ENCODE data around the gene CADPS.

The CADPS gene

DNA sequence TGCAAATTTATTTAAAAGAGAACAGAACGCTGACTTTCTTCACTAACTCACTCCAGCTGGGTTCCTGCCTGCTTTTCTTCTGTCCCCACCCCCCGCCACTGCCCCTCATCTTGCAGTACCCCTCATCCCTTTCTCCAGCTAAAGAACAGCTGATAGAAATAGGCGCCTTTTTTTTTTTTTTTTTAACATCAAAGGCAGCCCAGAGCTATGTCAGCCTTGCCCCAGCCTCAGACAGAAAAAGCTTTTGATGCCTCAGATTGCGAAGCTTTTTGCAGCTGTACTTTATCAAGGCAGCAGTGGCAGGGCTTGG, 1.8 kb downstream of the CADPS start:
- no peak for DNase-seq

DNA sequence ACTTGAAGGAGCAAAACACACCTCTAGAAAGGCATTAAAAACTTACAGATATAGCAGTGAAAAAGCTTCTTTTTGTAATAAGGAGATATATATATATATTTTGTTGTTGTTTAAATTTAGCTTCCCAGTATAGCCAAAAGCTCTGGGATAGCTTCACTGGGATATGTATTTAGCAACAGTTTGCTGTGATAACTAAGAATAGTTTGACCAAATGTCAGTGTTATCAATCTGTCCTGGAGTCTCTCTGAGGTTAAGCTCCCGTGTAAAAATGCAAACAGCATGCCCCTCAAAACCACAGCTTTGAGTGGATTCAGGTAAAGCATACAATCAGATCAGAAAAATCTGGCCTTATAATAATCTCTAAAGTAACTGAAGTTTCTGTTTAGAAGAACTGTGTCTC, 2.9 kb downstream of the CADPS start:
- DNase-seq: no peak

DNA sequence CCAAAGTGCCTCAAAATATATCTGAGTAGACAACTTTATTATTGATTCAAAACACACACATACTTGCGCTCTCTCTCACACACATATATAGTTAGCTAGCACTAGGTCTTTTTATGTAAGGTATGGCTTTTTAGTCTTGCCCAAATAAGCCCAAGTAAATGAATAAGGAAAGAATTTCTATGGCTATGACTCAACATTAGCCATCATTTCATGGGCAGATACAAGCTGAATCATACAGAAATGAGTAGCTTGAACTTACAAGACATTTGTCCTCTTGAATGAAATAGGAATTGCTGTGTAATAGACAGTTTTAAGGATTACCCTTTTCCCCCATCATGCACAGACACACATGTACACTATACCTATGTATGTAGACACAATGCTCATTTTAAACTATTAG, 4.9 kb downstream of the CADPS start:
- no peak for DNase-seq

DNA sequence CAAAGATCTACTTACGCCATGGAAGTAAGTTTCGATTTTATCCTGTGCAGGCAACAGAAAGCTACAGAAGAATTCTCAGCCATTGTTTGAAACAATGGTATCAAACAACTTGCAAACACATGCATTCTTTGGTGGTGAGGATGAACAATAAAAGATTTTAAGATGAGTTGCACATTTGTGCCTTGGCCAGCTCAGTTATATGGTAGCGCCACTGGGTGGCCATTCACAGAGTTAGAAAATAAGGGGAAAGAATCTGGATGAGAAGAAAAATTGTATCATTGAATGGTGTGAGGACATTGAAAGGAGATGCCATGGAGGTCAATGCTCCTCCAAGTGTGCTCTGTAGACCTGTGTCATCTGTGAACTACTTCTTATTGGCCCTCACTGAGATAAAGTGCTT, 11.6 kb downstream of the CADPS start:
- DNase-seq: no peak

DNA sequence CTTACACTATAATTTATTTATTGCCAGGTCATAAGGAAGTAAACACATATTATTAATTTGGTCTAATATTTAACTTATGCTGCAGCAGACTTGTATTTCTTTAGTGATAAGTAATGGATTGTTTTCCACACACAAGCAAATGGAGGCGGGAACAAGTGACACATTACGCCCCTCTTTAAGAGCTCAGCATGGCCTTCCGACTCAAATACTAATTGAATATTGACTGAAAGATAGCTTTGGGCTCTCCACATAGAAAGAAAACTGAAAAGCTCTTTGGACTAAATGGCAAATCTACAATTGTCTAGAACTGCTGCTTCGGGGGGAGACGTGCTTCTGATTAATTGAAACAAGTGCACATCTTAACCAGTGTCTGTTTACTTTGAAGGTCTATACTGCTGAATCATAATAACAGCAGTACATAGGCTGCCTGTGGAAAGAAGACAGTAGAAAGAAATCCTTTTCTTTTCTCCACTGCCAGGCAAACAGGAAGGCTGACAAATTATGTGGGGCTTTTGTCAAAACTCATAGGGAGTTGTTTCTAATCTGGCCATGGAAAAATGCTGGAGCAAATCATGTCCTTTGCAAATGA, 15.9 kb downstream of the CADPS start:
- DNase-seq: no peak

DNA sequence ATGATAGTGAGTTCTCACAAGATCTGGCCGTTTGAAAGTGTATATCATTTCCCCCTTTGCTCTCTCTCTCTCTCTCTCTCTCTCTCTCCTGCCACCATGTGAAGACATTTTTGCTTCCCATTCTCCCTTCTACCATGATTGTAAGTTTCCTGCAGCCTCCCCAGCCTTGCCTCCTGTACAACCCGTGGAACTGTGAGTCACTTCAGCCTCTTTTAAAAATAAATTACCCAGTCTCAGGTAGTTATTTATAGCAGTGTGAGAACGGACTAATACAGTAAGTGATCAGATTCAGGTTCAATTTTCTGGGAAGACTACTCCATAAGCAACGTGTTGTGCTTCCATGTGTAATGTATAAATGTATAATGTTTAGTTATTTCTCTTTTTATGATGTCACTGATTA, 29.2 kb downstream of the CADPS start:
- DNase-seq: no peak

DNA sequence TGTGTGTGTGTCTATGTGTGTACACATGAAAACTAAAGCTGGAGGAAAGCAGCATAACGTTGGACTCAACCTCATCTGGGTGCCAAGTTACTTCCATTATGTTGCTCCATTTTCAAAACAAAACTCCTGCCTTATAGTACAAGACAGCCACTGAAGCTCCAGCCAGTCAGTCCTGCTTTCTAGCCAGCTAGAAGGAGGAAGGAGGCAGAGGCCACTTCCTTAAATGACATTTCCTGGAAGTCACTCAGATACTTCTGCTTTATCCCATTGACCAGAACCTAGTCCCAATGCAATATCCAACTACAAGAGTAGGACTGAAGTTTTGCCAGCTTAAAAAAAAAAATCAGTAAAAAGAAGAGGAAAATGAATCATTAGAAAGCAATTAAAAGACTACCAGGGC, 31.7 kb downstream of the CADPS start:
- no peak for DNase-seq

DNA sequence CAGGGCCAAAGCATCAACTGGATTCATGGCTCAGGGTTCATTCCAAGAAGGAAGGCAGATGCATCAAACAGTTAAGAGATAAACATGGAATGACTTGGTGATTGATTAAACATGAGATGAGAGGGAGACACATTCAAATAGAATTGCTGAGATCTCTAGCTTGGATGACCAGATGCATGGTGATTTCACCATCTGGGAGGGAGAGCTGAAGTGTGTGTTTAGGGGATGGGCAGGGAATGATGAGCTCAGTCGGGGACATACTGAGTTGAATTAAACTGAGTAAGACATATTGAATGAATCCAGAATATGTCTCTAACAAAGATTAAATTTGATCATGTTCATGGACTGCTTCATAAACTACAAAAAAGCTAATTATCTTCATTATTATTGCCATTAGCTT, 35.5 kb downstream of the CADPS start:
- DNase-seq: no peak

DNA sequence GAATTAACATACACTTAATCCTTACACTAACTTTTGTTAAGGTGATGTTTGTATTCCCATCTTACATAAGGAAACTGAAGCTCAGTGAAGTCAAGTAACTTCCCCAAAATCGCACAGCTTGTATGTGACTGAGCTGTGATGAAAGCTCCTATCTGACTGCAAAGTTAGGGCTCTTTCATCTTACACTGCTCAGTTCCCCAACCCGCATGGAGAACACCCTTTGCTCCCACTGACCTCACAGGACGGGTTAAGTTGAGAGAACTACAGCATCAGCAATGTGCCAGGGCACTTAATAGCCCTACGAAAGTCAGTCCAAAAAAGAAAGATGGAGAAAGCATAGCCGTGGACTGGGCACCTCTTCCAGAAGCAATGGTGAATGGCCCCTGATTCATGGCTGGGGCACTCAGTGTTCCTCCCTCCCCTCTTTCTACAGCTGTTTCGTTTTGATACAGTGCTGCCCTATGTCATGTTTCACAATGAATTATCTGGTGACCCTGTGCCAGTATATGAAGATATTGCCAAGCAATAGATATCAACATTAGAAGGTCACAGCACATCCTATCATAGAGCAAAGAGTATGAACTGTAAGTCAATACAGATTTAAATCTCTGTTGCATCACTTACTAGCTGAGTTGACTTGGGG, 38.0 kb downstream of the CADPS start:
- no peak for DNase-seq

DNA sequence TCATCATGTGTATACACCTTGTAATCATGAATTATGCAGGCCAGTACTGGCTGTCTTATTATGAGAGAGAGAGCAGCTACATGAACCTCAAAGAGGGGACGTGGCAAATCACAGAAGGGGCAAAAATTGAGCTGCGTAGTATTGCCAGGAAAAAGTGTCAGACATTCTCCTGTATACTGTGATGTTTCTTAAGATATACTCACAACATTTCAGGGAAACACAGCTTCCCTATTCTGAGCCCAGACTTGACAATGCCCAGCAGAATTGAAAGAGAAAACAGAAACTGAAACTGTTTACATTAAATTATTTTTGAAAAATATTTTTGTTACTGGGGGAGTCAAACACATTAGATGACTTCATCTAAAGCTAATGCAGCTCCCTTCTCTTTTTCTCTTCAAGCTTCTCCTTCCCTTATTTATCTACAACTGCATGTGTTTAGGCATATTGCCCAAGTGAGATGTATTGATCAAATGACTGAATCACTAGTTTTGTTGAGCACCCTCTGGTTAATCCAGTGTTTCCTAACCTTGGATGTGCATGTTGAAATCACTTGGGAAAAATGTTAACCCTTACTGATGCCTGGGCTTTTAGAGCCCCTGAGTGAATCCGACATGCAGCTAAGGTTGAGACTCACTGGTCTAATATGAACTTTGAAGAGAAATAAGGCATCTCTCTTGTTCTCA, 39.5 kb downstream of the CADPS start:
- DNase-seq: no peak

DNA sequence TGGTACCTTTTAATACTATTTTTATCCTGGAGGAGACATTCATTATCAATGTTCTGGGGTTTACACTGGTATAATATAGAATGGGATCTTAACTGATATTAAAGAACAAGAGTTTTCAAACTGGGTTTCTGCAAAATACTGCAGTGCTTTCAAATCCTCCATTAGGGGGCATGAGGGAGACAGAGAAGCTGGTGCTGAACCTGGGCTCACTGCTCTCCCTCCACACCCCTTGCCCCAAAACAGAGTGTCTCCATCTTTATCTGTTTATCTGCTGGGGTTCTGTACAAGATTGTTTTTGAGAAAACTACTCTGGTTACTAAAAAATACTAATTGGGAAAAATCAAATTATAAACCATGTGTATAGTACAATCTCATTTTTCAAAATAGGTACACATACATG, 41.7 kb downstream of the CADPS start:
- no peak for DNase-seq

DNA sequence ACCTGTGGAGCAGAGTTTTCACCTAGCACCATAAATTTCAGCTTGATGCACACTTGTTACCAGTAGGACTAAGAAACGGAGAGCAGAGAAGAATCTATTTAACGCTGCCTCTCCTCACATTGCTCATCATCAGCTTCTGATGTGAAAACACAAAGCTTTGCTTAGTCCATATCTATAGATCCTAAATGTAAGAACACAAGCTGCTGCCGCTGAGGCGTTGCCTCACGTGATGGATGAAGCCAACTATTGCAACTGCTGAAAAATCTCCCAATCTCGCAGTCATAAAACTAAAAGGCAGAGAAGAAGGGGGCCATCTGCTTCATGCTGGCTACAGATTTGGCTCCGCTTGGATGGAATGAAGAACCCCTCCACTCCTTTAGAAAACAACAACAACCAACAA, 42.7 kb downstream of the CADPS start:
- DNase-seq: no peak

DNA sequence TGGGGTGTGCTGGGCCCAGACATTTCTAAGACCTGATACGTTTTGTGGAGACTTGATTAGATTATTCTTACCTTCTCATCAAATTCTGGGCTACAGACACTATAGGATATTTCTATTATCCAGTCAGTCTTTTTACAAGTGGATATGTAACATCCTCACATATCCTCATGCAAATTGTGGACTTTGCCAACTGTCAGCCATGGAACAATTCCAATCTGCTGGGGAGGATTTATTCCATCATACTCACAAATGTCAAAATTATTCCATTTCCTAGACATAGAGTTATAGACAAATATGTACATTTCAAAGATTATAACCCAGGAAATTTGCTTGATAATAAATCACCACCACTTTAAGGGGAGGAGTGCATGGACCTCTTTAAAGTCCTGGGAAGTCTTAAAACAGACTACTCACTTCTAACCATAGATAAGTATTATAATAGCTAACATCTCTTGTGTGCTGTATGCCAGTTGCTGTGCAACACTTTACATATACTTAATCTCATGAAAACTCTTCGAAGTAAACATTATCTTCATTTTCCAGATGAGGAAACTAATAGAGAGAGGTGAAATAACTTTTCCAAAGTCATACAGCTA, 44.4 kb downstream of the CADPS start:
- no peak for DNase-seq

DNA sequence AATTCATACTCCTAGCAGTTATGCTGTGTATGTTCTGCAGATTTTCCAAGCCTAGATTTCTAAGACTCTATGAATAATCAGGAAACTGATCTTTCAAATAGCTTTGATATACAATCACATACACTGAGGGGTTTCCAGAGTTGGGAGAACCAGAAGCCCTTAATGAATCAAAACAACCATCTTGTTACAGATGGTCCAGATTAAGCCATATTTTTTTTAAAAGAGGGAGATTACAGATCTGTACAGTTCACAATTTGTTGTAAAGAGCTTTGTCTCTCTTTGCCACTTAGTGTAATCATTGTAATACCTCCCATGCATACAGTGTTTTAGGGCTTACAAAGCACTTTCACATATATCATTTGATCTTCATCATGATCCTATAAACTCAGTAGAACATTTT, 47.7 kb downstream of the CADPS start:
- DNase-seq: no peak

DNA sequence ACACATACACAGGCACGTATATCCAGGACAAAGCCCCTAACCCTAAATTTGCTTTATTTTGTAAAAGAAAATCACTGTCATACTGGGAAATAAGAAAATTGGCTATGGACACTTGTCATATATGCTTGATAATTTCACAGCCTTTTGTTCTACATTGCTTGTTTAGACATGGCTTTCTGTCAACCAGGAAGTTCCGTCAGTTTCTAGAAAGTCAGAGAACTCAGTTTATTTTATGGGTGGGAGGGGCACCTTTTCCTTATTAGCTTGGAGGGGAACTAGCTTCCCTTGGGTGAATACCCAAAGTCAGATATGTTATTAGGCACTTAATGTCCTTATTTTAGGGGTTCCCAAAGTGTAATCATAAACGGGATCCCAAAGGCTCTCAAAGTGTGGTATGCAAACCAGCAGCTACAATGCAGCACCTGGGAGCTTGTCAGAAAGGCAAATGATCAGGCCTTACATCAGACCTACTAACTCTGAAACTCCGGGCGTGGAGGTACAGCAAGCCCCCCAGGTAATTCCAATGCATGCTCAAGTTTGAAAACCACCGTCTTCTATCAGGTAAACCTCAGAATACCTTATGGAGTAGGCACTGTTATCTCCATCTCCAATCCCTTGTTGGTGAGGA, 50.1 kb downstream of the CADPS start:
- no peak for DNase-seq

DNA sequence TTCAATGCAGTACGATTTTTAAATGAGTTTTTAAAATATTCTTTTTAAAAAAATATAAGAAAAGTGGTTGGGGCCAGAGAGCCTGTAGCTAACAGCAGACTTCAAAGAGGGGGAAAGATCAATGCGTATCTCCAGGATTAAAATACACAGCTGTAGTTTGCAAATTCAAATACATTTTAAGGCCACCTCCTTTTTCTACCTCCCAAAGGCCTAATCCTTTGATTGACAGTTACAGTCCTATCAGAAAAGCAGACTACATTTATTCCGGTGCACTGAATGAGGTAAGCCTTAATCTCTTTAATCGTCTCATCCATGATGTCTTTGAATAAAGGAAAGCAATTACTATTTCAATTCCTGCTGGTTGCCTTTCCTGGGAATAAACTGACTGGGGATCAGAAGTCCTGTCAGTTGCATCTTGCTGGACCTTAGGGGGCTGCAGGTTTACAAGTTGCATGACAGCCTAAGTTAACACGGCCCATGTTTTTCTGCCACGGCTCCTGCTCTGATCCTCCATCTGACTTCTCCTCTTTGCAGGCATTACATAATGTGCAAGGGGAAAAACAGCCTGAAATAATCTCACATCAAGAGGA, 51.7 kb downstream of the CADPS start:
- DNase-seq: no peak

DNA sequence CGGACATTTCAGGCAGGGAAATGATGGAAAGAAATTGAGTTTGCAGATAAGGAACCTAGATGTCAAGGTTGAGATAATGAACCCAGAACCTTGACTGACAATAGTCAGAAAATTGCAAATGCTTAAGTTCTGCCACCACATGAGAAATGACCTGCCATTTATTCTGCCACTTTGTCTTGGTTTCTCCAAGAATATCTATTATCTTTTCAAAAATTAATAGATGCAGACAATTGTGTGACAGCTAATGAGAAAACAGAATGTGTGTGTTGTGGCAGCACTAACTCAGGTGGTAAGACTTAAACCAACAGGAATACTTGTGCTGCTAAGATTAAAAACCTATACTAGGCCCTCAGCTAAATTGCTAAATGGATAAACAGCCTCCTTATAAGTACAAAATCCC, 52.3 kb downstream of the CADPS start:
- DNase-seq: no peak

DNA sequence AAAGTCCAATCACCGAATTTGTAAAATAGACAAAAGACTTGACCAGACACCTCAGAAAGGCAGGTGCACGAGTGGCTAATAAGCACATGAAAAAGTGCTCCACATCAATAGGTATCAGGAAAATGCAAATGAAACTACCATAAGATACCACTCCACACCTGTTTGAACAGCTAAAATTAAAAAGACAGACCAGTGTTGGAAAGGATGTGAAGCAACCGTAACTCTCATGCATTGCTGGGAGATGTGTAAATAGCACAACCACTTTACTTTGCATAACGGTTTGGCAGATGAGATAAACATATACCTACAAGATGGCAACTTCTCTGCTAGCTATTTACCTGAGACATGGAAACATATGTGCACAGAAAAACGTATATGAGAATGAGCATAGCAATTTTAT, 56.9 kb downstream of the CADPS start:
- no peak for DNase-seq

DNA sequence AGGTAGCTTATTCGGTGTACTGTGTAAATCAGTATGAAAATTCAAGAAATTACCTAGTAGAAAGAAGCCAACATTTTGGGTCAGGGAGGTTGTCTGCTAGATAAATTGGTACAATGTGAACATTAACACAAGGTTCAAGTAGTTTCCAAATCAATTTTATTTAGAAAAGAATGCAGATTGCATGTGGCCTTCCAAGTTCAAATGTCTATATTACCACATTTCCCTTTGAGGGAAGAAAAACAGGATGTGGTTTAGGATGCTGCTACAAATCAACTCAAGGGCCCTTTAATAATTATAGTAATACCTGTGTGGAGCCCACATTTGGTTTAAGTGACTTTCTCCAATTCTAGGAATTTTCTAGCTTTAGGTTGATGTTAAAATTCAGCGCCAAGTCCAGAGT, 57.5 kb downstream of the CADPS start:
- DNase-seq: peak in 1 of 5 experiments; percentile 12

DNA sequence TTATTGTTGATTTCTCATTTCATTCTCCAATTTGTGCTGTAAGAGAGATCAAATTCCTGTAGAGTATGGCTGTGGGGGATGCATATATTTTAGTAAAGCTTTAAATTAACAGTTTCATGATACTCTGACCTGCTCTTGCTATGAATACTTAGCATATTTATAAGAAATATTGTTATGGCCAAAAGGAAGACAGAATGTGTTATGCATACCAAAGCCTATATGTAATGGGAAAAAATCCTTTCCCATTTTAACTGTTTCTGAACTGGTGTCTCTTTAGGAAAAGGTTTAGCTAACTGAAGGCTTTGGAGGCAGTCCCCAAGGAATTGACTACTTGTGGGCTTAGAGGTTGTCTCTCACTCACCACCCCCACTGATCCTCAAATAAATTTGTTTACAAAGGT, 59.2 kb downstream of the CADPS start:
- no peak for DNase-seq

DNA sequence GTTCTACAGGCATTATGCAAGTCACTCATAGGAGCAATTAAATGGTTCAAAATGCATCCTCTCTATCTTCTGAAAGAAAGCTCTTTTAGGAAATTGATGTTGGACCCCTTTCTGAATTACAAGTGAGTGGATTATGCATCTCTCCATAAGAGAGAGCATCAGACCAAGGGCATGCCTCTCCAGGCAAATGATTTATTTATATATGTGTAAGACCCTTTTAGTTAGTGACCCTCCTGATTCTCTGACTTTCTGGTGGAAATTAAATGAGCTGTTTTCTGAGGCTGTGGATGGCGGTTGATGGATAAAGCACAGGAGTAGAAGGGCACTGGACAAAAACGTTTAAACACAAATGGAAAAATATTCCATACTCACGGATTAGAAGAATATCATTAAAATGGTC, 62.6 kb downstream of the CADPS start:
- DNase-seq: no peak

DNA sequence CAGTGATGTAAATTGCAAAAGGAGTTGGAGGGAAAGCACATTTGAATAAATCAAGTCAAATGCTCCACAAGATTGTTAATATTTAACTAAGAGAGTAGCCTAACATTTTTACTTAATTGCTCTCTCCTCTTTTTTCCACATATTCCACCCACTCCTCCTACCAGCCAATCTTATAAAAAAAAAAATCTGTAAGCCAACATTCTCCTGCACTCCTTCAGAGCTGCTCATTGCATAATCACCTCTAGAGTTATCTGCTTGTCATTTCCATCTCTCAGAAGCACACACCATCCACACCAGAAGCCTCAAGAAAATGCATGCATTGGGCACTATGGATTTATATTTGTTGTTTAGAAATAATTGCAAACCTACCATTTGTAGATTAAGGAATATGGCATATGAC, 64.1 kb downstream of the CADPS start:
- no peak for DNase-seq

DNA sequence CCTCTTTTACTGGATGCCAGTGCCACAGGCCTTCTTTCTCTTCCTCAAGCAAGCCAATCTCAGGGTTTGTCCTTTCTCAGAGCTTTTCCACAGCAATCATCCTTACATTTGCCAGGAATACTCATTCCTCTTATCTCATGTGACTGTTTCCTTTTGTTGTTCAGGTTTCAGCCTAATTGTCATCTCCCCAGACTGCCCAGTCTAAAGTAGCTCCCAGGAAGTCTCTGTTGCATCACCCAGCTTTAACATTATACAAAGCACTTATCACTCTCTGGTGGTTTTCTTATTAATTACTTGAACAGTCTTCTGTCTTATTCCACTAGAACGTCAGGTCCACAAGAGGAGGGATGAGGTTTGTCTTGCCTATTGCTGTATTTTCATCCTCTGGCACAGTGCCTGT, 65.8 kb downstream of the CADPS start:
- DNase-seq: no peak
